ENCODE data around the gene ZBBX.

GRCh38 chr3:167396075-167396474, 16.0 kb upstream of the ZBBX start:
- no peak for TF ChIP-seq BHLHE40 (IDR thresholded peaks at IDR 0.05; ENCODE audit: low read depth, low read length)
- no peak for TF ChIP-seq CTCF (IDR thresholded peaks at IDR 0.05)
- TF ChIP-seq JUN (IDR thresholded peaks at IDR 0.05) = no peak
- no peak for TF ChIP-seq USF2 (IDR thresholded peaks at IDR 0.05)
- no peak for TF ChIP-seq MAFK (IDR thresholded peaks at IDR 0.05; ENCODE audit: partially characterized antibody)
- no peak for TF ChIP-seq CBX8 (IDR thresholded peaks at IDR 0.05)
- TF ChIP-seq RFX5 (IDR thresholded peaks at IDR 0.05) = no peak
- no peak for TF ChIP-seq POLR2AphosphoS2 (conservative IDR thresholded peaks at IDR 0.05; ENCODE audit: low read length)
- TF ChIP-seq SMC3 (IDR thresholded peaks at IDR 0.05) = no peak
- TF ChIP-seq KDM1A (IDR thresholded peaks at IDR 0.05; ENCODE audit: low read depth) = no peak
- no peak for TF ChIP-seq ATOH8 (CRISPR knock-in tag; IDR thresholded peaks at IDR 0.05; ENCODE audit: low read depth)

All from A549 (cell line).